GM21381 (cell line): Measurements from ENCODE around the gene CFAP97D2.
A peak's percentile ranks its signal among the peaks of the same experiment; 100 is the strongest.
"Not testable (repeated sequence)": the region's sequence is repeated elsewhere in the genome, so short reads cannot be mapped to it uniquely, and the experiment has no call there.

Source experiments
- ATAC-seq: cut with Tn5 transposase; IDR thresholded peaks from one replicate; pipeline ENCODE4 v1.9.1; 2021; ENCODE audit warnings: mild to moderate bottlenecking, moderate library complexity; ENCODE audit not compliant: unreplicated experiment

The CFAP97D2 gene

GRCh38 chr13:114198556-114198955, 19.5 kb downstream of the CFAP97D2 start:
- no peak for ATAC-seq

GRCh38 chr13:114199526-114199925, 20.5 kb downstream of the CFAP97D2 start:
- not testable (repeated sequence) for ATAC-seq

DNA sequence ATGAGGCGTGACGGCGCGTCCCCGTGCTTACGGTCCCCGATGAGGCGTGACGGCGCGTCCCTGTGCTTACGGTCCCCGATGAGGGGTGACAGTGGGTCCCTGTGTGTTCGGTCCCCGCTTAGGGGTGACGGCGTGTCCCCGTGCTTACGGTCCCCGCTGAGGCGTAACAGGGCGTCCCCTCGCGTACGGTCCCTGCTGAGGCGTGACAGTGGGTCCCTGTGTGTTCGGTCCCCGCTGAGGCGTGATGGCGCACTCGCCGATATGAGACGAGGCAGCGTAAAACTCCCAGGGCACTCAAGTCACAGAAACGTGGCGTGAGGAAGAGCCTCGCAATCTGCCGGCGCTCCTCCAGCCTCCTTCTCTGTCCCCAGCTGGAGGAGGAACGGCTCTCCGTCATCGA, 20.9 kb downstream of the CFAP97D2 start:
- ATAC-seq = no peak

GRCh38 chr13:114200399-114200911, 21.4 kb downstream of the CFAP97D2 start:
- no peak for ATAC-seq

DNA sequence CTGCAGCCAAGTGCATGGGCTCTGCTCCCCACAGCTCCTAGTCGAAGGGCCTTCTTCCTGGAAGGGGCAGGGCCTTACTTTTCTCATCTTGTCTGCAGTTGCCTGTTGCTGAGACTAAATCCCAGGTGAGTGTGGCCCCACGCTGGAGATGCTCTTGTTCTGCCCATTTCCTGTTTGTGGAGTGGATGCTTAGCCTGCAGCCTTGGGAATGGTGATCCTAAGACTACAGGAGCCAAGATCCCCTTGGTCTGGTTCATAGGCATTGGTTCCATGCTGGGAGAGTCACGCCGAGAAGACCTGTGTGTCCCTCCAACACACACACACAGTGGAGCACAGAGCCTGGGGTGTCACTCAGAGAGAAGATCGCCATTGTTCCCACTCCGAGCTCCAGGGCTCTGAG, 23.5 kb downstream of the CFAP97D2 start:
- no peak for ATAC-seq

DNA sequence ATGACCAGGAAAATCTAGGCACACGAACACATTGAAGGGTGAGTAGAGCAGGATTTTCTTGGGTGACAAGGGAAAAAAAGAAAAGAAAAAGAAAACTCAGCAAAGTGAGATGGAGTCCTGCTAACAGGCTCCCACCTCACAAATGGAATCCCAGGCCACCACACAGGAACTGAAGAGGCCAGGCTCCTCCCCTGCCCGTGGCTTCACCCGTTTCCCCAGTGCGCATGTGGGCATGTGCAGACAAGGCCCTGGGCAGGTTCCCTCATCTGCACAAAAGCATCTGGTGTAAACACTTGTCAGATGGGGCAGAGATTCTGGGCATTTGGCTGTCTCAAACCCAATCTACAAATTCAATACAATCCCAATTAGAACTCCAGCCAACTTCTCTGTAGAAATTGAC, 24.5 kb downstream of the CFAP97D2 start:
- ATAC-seq = no peak

DNA sequence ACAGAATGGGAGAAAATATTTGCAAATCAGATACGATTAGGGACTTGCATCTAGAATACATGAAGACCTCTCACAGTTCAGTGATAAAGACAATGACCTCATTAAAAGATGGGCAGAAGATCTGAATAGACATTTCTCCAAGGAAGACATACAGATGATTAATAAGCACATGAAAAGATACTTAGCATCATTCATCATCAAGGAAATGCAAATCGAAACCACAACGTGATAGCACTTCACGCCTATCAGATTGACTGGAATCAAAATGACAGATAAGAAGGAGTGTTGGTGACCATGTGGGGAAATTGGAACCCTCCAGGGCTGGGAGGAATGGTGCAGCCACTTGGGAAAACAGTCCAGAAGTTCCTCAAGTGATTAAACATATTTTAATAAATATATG, 25.8 kb downstream of the CFAP97D2 start:
- no peak for ATAC-seq

DNA sequence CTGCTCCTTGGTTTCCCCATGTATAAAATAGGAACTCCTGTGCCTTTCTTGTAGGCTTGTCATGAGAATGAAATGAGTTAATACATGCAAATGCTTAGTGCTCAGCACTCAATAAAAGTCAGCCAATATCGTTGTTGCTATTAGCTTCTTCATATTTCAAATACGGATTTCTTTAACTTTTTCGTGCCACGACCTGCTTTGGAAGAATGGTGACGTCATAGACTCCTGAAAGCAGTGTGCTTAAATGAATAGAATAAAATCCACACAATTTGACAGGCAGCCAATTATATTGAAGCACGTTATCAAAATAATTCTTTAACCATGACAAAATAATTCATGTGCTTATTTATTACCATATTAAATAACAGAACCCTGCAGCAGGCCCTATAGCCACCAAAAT, 29.1 kb downstream of the CFAP97D2 start:
- no peak for ATAC-seq

- ATAC-seq = no peak
Observed at GRCh38 chr13:114211446-114212157, 32.5 kb downstream of the CFAP97D2 start.

GRCh38 chr13:114212158-114212495, 33.1 kb downstream of the CFAP97D2 start:
- ATAC-seq = no peak

- no peak for ATAC-seq
Observed at GRCh38 chr13:114213980-114214379, 34.9 kb downstream of the CFAP97D2 start.

DNA sequence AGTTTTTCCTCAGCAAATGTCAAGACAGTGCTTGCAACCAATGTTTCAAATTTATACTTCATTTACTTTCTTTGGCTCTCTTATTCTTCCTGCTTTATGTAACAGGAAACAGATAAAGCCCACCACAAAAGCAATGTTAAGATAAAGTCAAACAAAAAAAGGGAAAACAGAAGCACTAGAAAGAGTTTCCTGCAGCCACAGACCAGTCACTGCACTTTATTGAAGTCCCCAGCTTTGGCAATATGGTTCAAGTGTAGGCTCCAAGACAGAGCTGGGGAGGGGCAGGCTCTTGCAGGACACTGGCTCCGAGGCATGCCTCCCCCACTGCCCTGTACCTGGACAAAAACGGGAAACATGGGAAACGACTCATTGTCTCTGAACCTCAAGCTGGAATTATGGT, 40.3 kb downstream of the CFAP97D2 start:
- ATAC-seq = no peak

DNA sequence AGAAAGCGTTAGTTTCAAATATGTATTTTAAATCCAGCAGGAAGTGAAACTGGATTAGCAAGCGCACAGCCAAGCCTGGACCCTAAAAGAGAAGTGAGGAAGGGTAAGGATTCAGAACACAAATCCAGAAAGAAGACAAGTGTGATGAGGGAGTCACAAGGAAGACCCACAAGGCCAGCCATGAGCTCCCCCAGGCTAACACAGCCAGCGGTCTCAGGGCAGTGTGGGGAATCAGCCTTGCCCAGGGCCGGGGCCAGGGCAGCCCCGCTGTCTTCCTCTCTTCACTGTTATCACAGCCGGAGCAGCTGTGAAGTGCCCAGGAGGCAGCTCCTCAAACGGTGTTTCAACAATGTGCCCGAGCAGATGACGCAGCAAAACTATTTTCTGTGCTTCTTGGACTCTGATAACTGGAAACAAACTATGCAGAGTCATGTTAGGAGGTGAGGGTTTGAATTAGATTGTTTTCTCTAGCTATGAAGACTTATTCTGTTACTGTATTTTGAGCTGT, 43.5 kb downstream of the CFAP97D2 start:
- ATAC-seq = no peak

GRCh38 chr13:114224201-114224600, 45.1 kb downstream of the CFAP97D2 start:
- no peak for ATAC-seq

- ATAC-seq = no peak
Observed at GRCh38 chr13:114225610-114226009, 46.6 kb downstream of the CFAP97D2 start.

DNA sequence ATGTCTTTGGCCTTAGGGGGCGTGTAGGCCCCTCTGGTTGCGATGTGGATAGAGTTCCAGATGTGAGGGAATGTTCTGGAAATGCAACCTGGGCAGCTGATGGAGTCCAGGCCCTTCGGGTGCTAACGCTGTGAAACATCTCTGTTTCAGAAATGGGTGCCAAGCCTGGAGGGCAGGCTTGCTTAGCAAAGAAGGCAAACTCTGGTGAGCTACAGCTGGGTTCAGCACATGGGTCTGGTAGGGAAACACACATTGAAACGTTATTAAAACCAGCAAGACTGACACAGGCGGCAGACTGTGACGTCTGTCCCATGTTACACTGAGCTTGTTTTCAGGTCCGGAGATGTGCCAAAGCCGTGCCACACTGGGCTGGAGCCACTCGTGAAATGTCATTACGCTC, 47.0 kb downstream of the CFAP97D2 start:
- ATAC-seq = no peak

DNA sequence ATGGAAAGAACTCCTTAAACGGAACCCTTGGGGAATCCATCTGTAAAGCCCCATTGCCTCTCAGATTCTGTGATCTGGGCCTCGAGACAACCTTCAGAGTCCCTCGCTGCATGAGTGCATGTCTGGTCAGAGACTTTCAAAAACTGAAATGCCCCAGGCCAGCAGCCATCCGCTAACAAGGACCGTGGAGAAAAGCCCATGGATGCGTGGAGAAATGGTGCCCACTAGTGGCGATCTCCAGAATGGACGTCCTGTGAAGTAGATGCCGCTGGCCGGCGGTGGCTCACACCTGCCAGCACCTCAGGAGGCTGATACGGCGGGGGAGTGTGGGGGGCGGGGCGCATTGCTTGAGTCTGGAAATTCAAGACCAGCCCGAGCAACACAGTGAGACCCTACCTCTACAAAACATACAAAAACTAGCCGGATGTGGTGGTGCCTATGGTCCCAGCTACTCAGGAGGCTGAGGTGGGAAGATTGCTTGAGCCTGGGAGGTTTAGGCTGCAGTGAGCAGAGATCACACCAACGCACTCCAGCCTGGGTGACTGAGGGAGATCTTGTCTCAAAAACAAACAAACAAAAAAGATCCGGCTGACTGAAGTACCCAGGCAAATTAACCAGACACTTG, 47.8 kb downstream of the CFAP97D2 start:
- peak; percentile 72 for ATAC-seq

GRCh38 chr13:114227528-114227927, 48.5 kb downstream of the CFAP97D2 start:
- ATAC-seq = no peak

- ATAC-seq = no peak
Observed at GRCh38 chr13:114228176-114228575, 49.1 kb downstream of the CFAP97D2 start.

DNA sequence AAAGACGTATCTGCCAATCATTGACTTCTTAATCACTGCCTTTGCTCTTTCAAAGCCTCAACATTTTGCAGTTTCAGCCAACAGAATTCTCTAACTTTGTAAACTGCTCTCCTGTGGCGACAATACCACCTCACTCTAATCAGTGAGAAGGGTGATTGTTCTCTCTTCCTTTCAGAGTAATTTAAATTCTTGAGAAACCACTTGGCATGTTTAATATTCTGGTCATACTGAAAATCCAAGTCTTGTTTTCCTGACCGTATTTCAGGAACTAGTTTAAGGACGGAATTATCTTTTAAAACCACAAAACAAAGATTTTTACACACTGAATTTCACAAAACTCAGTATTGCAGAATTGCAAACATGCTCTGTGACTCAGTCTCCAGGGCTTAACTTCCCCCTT, 50.4 kb downstream of the CFAP97D2 start:
- no peak for ATAC-seq

- no peak for ATAC-seq
Observed at GRCh38 chr13:114230117-114230516, 51.1 kb downstream of the CFAP97D2 start.

GRCh38 chr13:114230575-114230974, 51.5 kb downstream of the CFAP97D2 start:
- ATAC-seq = no peak
